ENCODE measurements around the gene KIAA0825.

KIAA0825 gene

GRCh38 chr5:94538260-94538659 is 80.1 kb downstream of the KIAA0825 start:
- H3K4me1 ChIP-seq (ENCODE audit: control insufficient read depth, insufficient read depth, low read length, poor library complexity, severe bottlenecking): no peaks in the 10 kb centered on the region
- H3K27ac ChIP-seq (ENCODE audit: low read depth, low read length, severe bottlenecking): no peak overlapping the region
- H3K36me3 ChIP-seq (ENCODE audit: control insufficient read depth, insufficient read depth, low read length): no peaks in the 10 kb centered on the region
- H3K4me3 ChIP-seq (ENCODE audit: extremely low read depth, insufficient read depth, low read length, poor library complexity, severe bottlenecking): no peak overlapping the region
- 80 to 94% methylated on average over 3 of the region's 3 CpGs for WGBS, 2 experiments (ENCODE audit: insufficient coverage in 2 of 2)
- H3K9me3 ChIP-seq (ENCODE audit: control insufficient read depth, low read length): peaks cover 33% of the 10 kb centered on the region

GRCh38 chr5:94526706-94527105 is 91.7 kb downstream of the KIAA0825 start:
- Histone ChIP-seq H3K36me3 (ENCODE audit: control insufficient read depth, insufficient read depth, low read length) (no peaks in the 10 kb centered on the region), H3K9me3 (ENCODE audit: control insufficient read depth, low read length) (no peaks in the 10 kb centered on the region), H3K4me3 (ENCODE audit: extremely low read depth, insufficient read depth, low read length, poor library complexity, severe bottlenecking) (no peak overlapping the region), H3K4me1 (ENCODE audit: control insufficient read depth, insufficient read depth, low read length, poor library complexity, severe bottlenecking) (no peaks in the 10 kb centered on the region), H3K27ac (ENCODE audit: low read depth, low read length, severe bottlenecking) (no peak overlapping the region)
- no CpG with 5 or more reads among the region's 2 CpGs for WGBS, 2 experiments (ENCODE audit: insufficient coverage in 2 of 2)

GRCh38 chr5:94524841-94525697 is 93.3 kb downstream of the KIAA0825 start:
- Histone ChIP-seq H3K4me3 (ENCODE audit: extremely low read depth, insufficient read depth, low read length, poor library complexity, severe bottlenecking) (no peak overlapping the region), H3K36me3 (ENCODE audit: control insufficient read depth, insufficient read depth, low read length) (no peaks in the 10 kb centered on the region), H3K4me1 (ENCODE audit: control insufficient read depth, insufficient read depth, low read length, poor library complexity, severe bottlenecking) (no peaks in the 10 kb centered on the region), H3K9me3 (ENCODE audit: control insufficient read depth, low read length) (no peaks in the 10 kb centered on the region), H3K27ac (ENCODE audit: low read depth, low read length, severe bottlenecking) (no peak overlapping the region)
- WGBS, 2 experiments (ENCODE audit: insufficient coverage in 2 of 2): 75% methylated on average over 2 of the region's 4 CpGs; no CpG with 5 or more reads in 1 of the 2 experiments

- Histone ChIP-seq H3K4me3 (ENCODE audit: extremely low read depth, insufficient read depth, low read length, poor library complexity, severe bottlenecking) (no peak overlapping the region), H3K27ac (ENCODE audit: low read depth, low read length, severe bottlenecking) (no peak overlapping the region), H3K36me3 (ENCODE audit: control insufficient read depth, insufficient read depth, low read length) (no peaks in the 10 kb centered on the region), H3K9me3 (ENCODE audit: control insufficient read depth, low read length) (no peaks in the 10 kb centered on the region), H3K4me1 (ENCODE audit: control insufficient read depth, insufficient read depth, low read length, poor library complexity, severe bottlenecking) (no peaks in the 10 kb centered on the region)
Measured at GRCh38 chr5:94523018-94523417, 95.4 kb downstream of the KIAA0825 start.

- Histone ChIP-seq H3K36me3 (ENCODE audit: control insufficient read depth, insufficient read depth, low read length) (no peaks in the 10 kb centered on the region), H3K4me1 (ENCODE audit: control insufficient read depth, insufficient read depth, low read length, poor library complexity, severe bottlenecking) (no peaks in the 10 kb centered on the region), H3K4me3 (ENCODE audit: extremely low read depth, insufficient read depth, low read length, poor library complexity, severe bottlenecking) (no peak overlapping the region), H3K9me3 (ENCODE audit: control insufficient read depth, low read length) (no peaks in the 10 kb centered on the region), H3K27ac (ENCODE audit: low read depth, low read length, severe bottlenecking) (no peak overlapping the region)
- no CpG with 5 or more reads among the region's 1 CpG for WGBS, 2 experiments (ENCODE audit: insufficient coverage in 2 of 2)
Measured at GRCh38 chr5:94522117-94522516, 96.3 kb downstream of the KIAA0825 start.

- WGBS, 2 experiments (ENCODE audit: insufficient coverage in 2 of 2): no CpG with 5 or more reads among the region's 3 CpGs
- no peaks in the 10 kb centered on the region for H3K4me1 ChIP-seq (ENCODE audit: control insufficient read depth, insufficient read depth, low read length, poor library complexity, severe bottlenecking)
- no peak overlapping the region for H3K27ac ChIP-seq (ENCODE audit: low read depth, low read length, severe bottlenecking)
- H3K36me3 ChIP-seq (ENCODE audit: control insufficient read depth, insufficient read depth, low read length): no peaks in the 10 kb centered on the region
- H3K4me3 ChIP-seq (ENCODE audit: extremely low read depth, insufficient read depth, low read length, poor library complexity, severe bottlenecking): no peak overlapping the region
- H3K9me3 ChIP-seq (ENCODE audit: control insufficient read depth, low read length): no peaks in the 10 kb centered on the region
Measured at GRCh38 chr5:94517490-94518488, 100.6 kb downstream of the KIAA0825 start.

GRCh38 chr5:94516148-94516547 is 102.3 kb downstream of the KIAA0825 start:
- Histone ChIP-seq H3K36me3 (ENCODE audit: control insufficient read depth, insufficient read depth, low read length) (no peaks in the 10 kb centered on the region), H3K27ac (ENCODE audit: low read depth, low read length, severe bottlenecking) (no peak overlapping the region), H3K4me3 (ENCODE audit: extremely low read depth, insufficient read depth, low read length, poor library complexity, severe bottlenecking) (no peak overlapping the region), H3K9me3 (ENCODE audit: control insufficient read depth, low read length) (no peaks in the 10 kb centered on the region), H3K4me1 (ENCODE audit: control insufficient read depth, insufficient read depth, low read length, poor library complexity, severe bottlenecking) (no peaks in the 10 kb centered on the region)
- no CpG with 5 or more reads among the region's 5 CpGs for WGBS, 2 experiments (ENCODE audit: insufficient coverage in 2 of 2)

GRCh38 chr5:94508461-94509148 is 109.8 kb downstream of the KIAA0825 start:
- Histone ChIP-seq H3K4me3 (ENCODE audit: extremely low read depth, insufficient read depth, low read length, poor library complexity, severe bottlenecking) (no peak overlapping the region), H3K36me3 (ENCODE audit: control insufficient read depth, insufficient read depth, low read length) (no peaks in the 10 kb centered on the region)

GRCh38 chr5:94505327-94506068 is 112.9 kb downstream of the KIAA0825 start:
- 100% methylated on average over 1 of the region's 3 CpGs for WGBS, 2 experiments (ENCODE audit: insufficient coverage in 2 of 2)
- Histone ChIP-seq H3K27ac (ENCODE audit: low read depth, low read length, severe bottlenecking) (no peak overlapping the region), H3K4me3 (ENCODE audit: extremely low read depth, insufficient read depth, low read length, poor library complexity, severe bottlenecking) (no peak overlapping the region), H3K36me3 (ENCODE audit: control insufficient read depth, insufficient read depth, low read length) (no peaks in the 10 kb centered on the region), H3K4me1 (ENCODE audit: control insufficient read depth, insufficient read depth, low read length, poor library complexity, severe bottlenecking) (no peaks in the 10 kb centered on the region), H3K9me3 (ENCODE audit: control insufficient read depth, low read length) (no peaks in the 10 kb centered on the region)

More at GRCh38 chr5:94508461-94509148, 109.8 kb downstream of the KIAA0825 start:
- Histone ChIP-seq H3K27ac (ENCODE audit: low read depth, low read length, severe bottlenecking) (no peak overlapping the region), H3K4me1 (ENCODE audit: control insufficient read depth, insufficient read depth, low read length, poor library complexity, severe bottlenecking) (no peaks in the 10 kb centered on the region), H3K9me3 (ENCODE audit: control insufficient read depth, low read length) (no peaks in the 10 kb centered on the region)
- WGBS, 2 experiments (ENCODE audit: insufficient coverage in 2 of 2): 77 to 79% methylated on average over 3 of the region's 4 CpGs

- Histone ChIP-seq H3K4me1 (ENCODE audit: control insufficient read depth, insufficient read depth, low read length, poor library complexity, severe bottlenecking) (no peaks in the 10 kb centered on the region), H3K27ac (ENCODE audit: low read depth, low read length, severe bottlenecking) (no peak overlapping the region), H3K36me3 (ENCODE audit: control insufficient read depth, insufficient read depth, low read length) (no peaks in the 10 kb centered on the region), H3K9me3 (ENCODE audit: control insufficient read depth, low read length) (no peaks in the 10 kb centered on the region), H3K4me3 (ENCODE audit: extremely low read depth, insufficient read depth, low read length, poor library complexity, severe bottlenecking) (no peak overlapping the region)
- no CpG with 5 or more reads among the region's 1 CpG for WGBS, 2 experiments (ENCODE audit: insufficient coverage in 2 of 2)
Measured at GRCh38 chr5:94503677-94504076, 114.7 kb downstream of the KIAA0825 start.

Measured in mesodermal cell (in vitro differentiated cells).